Activated CD4-positive, CD25-positive, alpha-beta regulatory T cell treated with anti-CD3 and anti-CD28 coated beads, Interleukin-2, amount 50 U/mL, for 72 hours (primary cell): ENCODE results near the gene UBE2L6.
A peak's percentile ranks its signal among the peaks of the same experiment; 100 is the strongest.
"Not testable (repeated sequence)": the region's sequence is repeated elsewhere in the genome, so short reads cannot be mapped to it uniquely, and the experiment has no call there.

Experiments
- DNase-seq: peaks from one replicate; pipeline ENCODE4 v3.0.0; 2021

UBE2L6 gene

DNA sequence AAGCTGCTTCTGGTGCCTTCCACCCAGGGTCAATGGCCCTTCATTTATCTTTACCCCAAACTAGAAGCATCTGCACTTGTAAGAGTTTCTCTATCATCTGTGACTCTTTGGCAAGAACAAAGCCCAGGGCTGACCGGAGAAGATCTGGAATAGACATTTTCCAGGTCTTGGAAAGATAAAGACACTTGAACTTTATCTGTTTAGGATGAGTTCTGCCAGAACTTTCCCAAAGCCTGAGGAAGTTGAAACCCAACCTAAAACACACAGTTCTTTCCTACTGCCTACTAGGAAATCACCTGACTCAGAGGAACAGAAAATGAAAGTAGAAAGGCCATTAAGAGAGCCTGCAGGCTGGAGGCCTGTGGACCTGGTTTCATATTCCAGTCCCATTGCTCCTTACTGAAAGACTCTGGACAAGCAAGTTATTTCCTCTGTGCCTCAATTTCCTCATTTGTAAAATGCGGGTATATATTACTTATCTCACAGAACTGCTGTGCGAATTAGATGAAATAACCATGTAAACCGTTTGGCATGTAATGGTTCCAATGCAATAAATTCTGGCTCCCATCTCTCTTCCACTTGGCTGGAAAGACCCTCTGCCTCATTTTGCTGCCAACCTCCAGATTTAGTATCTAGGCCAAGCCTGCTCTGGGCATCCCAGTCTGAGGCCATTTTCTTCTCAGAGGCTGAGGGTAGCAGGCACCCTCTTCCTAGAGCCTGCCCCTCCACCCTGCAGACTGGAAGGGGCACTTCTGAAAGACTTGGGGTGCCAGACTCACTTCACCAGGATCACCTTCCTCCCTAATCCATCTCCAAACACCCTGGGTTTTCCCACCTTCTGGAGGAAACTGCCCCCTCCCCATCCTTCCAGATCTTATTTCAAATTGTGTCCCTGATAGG is 1.2 kb downstream of the UBE2L6 start:
- DNase-seq = no peak

DNA sequence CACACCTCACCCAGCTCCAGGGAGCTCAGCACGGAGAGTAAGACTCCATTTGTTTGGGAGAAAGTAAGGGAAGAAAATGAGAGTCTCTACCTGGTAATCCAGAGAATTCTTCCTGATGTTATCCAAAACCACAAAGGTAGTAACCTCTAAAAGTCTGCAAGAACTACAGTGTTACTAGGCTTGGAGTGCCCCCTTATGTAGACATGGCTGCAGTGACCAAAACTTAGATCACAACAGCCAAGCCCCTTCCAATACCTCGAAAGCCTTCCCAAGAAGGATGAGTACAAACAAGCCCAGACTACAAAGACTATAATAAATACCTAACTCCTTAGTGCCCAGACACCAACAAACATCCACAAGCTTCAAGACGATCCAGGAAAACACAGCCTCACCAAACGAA is 4.9 kb downstream of the UBE2L6 start:
- DNase-seq = no peak

DNA sequence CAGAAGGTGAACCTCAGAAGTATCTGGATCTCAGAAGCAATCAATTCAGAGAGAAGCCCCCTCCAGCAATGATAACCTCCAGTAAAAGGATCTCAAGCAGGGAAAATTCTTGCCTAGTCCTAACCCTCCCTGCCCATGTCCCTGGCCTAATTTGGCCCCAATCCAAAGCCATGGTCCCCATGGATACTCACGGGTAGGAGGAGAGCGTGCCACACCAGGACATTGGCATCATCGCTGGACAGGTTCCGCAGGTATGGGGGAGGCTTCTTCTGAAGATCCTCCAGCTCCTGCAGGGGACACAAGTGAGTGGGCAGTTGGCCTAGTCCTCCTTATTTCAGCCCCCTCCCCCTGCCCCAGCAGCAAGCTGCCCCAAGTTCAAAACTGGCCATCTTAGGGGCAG is 7.3 kb downstream of the UBE2L6 start:
- no peak for DNase-seq

DNA sequence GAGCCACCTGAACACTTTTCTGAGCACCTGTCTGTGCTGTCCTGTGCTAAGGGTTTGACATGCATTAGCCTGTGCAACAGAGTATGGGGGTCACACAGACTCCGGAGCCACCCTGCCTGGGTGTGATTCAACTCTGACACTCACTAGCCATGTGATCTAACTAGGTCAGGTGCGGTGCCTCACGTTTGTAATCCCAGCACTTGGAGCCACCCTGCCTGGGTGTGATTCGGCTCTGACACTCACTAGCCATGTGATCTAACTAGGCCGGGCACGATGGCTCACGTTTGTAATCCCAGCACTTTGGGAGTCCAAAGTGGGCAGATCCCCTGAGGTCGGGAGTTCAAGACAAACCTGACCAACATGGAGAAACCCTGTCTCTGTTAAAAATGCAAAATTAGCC is 11.4 kb downstream of the UBE2L6 start:
- no peak for DNase-seq

DNA sequence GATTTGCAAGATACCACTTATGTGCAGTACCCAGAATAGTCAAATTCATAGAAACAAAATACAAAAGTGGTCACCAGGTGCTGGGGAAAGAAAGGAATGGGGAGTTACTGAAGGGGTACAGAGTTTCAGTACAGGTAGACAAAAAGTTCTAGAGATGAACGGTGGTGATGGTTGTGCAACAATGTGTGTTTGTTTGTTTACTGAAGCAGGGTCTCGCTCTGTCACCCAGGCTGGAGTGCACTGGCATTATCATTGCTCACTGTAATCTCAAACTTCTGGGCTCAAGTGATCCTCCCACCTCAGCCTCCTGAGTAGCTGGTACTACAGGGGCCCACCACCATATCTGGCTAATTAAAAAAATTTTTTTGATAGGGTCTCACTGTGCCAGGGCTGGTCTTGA is 12.1 kb downstream of the UBE2L6 start:
- DNase-seq = no peak

DNA sequence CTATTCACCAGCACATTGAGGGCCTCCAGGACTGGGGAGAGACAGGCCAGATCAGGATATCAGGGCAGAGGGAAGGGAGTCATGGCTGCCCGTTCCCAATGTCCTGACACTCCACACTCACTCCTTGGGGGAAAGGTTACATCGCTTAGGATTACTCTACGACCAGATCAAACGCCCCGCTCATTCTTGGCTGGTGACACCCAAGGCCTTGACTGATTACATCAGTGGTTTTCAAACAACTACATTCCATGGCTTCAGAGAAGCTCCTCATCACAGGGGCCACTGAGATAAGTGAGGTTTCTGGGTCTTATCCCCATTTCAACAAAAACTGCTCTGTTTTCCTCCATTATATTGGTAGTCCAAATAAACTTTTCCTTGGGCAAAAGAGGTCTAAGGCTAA is 15.0 kb downstream of the UBE2L6 start:
- no peak for DNase-seq

DNA sequence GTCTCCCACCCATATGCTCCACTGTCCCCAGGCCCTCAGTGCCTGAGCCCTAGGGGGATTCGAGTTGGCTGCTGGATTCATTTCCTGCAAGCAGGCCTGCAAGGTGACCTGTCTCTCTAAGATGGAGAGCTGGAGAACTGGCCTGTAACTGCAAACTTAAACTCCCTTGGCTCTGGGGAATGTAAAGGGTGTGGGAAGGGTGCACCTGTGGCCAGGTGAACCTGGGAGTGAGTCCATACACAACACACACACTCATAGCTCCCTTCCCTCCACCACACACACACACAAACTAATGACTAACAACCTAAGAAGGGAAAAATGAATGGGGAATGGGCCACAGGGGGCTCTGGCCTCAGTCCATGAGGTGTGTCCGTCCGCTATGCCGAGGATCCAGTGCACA is 15.5 kb downstream of the UBE2L6 start:
- DNase-seq = no peak

DNA sequence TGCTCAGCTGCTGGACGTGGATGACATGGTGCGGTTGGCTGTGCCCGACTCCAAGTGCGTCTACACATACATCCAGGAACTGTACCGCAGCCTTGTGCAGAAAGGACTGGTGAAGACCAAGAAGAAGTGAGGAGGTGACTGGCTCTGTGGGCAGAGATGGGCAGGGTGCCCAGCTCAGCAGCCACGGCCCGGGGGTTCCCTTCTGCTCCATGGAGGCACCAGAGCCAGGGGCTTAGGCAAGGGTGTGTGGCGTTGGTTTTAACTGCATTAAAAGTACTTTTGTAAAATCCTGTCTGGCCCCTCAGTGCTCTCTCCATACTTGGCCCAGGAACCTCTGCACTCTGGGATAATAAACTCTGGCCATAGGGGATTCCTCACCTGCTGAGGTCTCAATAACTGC is 17.5 kb downstream of the UBE2L6 start:
- DNase-seq = no peak

DNA sequence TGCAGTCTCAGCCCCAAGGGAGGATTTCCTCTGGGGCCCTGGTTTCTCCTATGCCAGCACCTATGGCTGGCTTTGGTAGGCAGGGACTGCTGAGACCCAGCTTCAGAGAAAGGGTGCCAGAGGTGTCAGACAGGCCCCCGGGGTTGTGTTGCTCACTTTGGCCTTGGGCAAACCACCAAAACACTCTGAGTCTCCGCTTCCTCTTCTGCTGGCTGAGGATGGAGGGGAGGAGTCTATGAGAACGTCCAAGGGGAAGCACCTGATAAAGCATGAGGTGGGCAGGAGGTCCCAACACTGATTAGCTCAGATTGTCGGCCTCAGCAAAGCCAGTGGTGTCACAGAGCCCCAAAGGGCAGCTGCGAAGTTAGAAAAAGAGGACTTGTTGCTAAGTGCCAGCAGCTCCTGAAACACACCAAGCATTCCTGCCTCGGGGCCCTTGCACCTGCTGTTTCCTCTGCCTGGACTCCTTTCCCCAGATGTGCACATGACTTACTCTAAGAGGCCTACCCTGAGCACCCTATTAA is 19.6 kb downstream of the UBE2L6 start:
- DNase-seq = no peak

DNA sequence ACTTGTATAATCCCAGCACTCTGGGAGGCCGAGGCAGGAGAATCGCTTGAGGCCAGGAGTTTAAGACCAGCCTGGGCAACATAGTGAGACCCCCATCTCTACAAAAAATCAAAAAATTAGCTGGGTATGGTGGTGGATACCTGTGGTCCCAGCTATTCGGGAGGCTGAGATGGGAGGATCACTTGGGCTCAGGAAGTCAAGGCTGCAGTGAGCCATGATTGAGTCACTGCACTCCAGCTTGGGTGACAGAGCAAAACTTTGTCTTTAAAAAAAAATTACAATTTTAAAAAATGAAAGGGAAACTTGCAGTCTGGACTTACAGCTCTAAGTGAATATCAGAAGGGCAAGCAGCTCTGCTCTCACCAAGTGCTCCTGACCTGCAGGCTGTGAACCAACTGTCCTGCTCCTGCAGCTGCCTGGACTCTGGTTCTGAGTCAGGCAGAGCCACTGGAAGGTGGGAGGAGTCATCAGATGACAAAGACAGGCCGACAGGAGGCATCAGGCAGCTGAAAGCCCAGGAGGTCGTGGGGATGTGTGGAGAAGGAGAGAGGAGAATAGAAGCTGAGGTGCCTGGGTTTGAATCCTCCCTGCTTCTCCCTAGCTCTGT is 20.5 kb downstream of the UBE2L6 start:
- DNase-seq = no peak

DNA sequence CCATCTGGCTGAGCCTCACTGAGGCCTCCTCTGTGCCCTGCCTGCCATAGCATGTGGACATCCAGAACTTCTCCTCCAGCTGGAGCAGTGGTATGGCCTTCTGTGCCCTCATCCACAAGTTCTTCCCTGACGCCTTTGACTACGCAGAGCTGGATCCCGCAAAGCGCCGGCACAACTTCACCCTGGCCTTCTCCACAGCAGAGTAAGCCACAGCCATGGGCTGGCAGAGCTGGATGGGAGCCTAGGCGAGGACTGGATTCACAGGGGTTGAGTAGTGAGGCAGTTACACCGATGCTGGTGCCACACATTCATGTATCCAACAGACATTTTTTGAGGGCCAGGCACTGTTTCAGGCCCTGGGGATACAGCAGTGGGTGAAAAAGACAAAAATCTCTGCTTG is 21.0 kb downstream of the UBE2L6 start:
- no peak for DNase-seq

DNA sequence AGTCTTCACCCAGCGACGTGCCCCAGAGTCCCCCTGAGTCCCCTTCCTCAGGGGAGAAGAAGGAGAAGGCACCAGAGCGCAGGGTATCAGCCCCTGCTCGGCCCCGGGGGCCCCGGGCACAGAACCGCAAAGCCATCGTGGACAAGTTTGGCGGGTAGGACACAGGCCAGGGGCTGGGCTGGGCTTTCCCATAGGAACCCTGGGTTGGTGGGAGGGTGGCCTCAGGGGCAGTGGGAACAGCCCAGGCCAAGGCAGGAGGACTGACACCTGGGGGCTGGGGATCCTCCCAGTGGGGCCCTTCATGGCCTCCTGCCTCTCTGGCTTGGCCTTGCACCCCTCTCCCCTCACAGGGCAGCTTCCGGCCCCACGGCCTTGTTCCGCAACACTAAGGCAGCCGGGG is 21.6 kb downstream of the UBE2L6 start:
- no peak for DNase-seq

DNA sequence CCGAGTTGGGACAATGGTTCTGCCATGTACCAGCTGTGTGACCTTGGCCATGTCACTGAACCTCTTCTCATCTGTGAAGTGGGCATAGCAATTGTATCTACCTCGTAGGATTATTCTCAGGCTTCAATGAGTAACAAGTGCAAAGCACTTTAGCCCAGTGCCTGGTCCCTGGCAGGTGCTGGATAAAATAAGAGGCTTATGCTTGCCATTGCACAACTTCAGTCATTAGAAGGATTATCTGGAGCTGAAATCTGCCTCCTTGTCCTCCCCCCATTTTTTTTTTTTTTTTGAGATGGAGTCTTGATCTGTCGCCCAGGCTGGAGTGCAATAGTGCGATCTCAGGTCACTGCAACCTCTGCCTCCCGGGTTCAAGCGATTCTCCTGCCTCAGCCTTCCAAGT is 22.9 kb downstream of the UBE2L6 start:
- DNase-seq = no peak

DNA sequence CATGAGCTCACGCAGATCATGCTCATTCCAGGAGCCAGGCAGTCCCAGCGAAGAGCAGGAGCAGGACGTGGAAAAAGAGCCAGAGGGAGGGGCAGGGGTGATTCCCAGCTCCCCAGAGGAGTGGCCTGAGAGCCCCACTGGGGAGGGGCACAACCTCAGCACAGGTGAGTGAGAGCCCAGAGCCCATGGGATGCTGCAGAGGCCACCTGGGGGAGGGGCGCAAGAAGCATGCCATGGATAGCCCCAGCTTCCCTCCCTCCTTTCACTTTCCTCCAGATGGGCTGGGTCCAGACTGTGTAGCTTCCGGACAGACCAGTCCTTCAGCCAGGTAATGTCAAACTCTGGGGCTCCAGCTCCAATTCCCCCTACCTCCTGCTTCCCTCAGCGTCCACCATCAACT is 23.9 kb downstream of the UBE2L6 start:
- DNase-seq = no peak

DNA sequence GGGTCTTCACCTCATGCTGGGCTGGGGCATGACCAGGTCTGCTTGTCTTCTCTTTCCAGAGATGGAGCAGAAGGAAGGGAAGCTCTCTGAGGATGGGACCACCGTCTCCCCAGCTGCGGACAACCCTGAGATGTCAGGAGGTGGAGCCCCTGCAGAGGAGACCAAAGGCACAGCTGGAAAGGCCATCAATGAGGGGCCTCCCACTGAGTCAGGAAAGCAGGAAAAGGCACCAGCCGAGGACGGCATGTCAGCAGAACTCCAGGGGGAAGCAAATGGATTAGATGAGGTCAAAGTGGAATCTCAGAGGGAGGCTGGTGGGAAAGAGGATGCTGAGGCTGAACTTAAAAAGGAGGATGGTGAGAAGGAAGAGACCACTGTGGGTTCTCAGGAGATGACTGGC is 24.9 kb downstream of the UBE2L6 start:
- no peak for DNase-seq

DNA sequence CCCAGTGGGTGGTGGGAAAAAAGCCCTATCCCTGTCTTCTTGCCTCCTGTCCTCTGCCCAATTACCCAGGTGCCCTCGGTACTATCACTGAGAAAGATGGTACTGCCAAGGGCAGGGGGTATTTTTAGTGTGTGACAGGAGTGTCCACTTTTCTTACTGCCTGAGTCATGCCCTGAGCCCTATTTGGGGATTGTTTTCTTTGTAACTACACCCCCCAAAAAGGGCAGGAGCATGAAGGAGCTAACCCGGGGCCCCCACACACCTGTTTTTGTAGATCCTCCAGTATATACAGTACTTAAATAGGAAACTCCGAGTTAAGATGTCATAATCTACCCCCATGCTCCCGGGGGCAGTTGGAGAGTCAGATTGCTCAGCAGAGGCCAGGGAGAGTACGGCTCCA is 26.3 kb downstream of the UBE2L6 start:
- DNase-seq = no peak

DNA sequence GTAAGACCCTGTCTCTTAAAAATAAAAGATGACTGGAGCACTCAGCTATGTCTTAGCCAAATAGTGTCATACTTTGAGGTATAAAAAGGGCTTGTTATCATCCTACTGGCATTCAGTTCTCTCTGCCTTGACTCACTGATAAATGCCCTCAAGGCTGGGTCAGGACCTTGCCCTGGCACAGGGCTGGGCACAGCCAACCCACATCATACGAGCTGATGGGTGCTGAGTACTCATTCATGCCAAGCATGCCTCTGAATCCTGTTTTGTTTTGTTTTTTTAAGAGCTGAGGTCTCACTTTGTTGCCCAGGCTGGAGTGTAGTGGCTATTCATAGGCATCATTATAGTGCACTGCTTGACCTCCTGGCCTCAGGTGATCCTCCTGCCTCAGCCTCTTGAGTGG is 28.1 kb downstream of the UBE2L6 start:
- no peak for DNase-seq

DNA sequence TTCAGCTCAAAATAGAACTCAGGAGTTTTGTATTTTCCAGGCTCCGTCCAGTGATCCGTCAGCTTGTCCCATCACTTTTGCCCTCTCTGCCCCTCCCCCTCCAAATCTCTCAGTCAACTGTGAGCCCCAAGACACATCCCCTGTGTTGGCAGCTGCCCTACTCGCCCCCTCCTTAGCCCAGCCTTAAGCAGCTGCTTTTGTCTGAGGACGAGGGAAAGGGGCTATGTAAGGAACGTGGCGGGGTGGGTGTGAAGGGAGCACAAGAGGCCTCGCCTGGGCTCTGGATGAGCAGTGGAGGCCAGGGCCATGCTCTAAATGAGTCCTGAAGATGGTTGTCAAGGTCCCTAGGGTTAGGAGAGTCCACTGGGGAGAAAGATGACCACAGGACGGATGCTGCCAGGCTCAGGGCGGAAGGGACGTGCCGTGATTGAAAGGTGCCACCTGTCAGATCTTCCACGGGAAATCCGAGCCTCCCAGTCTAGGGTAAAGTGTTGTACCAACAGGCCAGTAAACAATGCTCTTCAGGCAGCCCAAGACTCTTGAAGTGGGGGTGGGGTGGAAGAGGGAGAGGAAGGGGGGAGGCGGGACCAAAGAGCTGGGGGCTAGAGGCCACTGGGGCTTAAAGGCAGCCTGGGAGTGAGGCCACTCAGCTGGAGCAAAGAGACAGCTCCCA is 30.4 kb downstream of the UBE2L6 start, which contains the start of gene SMTNL1:
TSS of gene SMTNL1 (plus strand) at position 649 of the 673 bp plus-strand sequence. CDS start 5,048 bp downstream, outside the sequence.
- no peak for DNase-seq

DNA sequence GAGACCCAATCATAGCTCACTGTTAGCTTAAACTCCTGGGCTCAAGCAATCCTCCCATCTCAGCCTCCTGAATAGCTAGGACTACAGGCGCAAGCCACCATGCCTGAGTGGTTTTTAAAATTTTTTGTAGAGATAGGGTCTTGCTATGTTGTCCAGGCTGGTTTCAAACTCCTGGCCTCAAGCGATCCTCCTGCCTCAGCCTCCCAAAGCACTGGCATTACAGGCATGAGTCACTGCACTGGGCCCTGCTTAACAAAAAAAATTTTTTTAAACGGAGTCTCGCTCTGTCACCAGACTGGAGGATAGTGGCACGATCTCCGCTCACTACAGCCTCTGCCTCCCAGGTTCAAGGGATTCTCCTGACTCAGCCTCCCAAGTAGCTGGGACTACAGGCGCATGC is 33.0 kb downstream of the UBE2L6 start:
- not testable (repeated sequence) for DNase-seq

DNA sequence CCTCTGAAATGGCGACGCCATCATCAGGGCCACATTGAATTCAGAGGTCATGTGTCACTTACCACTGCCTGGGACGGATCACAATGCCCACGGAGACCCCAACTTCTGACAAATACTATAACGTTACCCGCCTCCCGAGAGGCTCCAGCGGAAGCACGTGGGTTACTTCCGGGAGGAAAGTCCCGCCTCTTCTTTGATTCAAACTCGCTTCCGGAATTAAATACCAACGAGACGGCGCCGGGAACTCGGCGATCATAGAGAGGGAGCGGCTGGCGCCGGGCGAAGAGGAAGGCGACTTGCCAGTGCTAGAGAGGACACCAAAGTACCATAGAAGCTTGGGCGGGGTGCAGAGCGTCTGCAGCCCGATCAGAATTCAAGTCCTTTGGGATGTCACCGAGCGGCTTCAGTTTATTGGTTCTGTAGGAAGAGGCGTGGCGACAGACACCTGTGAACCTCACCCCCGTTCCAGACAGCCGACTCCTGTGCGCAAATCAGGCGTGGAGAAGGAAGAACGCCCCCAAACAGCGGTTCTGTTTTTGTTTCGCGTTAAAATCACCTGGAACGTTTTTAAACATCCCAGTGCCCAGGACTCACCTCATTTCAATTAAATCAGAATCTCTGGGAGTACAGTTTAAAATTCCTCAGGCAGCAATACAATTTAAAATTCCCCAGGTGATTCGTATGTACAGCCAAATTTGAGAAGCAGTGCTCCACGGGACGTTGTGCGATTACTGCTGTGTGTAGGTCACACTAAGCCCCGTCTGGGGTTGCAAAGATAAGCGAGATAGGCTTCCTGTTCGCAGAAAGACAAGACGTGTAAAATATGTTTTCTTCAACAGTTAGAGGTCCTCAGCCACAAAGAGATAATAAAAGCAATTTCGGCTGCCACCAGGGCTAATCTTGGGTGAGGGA is 36.6 kb downstream of the UBE2L6 start, which contains the start of gene TIMM10:
TSS of gene TIMM10 (minus strand) at position 159 of the 912 bp plus-strand sequence. CDS start 565 bp downstream, outside the sequence.
- DNase-seq = peak; percentile 79

DNA sequence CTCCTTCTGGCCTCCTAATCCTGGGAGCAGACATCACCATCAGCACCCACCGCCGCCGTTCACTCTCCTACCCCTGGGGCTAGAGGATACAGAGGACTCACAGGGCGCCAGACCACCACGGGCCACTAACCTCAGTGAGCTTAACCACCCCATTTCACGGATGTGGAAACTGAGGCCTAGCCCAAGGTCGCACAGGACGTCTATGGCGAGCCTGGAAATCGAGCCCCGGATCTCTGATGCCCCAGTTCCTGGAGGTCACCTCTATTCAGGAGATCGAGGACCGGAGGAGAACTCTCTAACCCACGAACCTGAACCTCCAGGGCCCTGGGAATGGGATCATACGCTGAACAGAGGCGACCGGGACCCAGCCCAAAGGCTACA is 37.3 kb downstream of the UBE2L6 start:
- no peak for DNase-seq

DNA sequence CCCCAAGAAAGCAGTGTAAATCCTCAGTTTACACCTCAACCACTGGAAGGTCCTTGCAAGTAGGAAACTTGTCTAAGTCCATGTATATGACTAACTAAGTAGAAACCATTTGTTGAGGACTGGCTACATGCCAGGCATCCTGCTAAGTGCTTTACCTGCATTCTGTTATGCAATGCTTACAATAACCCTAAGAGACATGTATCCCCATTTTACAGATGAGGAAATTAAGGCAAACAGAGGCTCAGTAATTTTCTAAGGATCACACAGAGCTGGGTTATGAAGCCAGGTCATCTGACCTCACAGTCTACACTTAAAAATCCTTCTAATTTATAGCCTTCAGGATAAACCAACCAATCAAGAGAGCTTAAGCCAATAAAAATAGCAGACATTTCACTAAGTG is 38.5 kb downstream of the UBE2L6 start:
- DNase-seq = no peak
